Testis (tissue), 2 donors: ENCODE measurements around the gene RIC1.
"Not testable (repeated sequence)": the region's sequence is repeated elsewhere in the genome, so short reads cannot be mapped to it uniquely, and the experiment has no call there.

ENCODE experiments used
- POLR2A ChIP-seq: fragments of 450-650 bp; IDR thresholded peaks from one replicate; pipeline ENCODE4 v1.6.1; 2017; ENCODE audit warnings: antibody characterized with exemption, mild to moderate bottlenecking, moderate library complexity
- TF ChIP-seq, protein P1 (sequence below), 3 experiments: fragments of 450-650 bp in 2 of 3; fragments of 200-600 bp in 1 of 3; sonication (generic) in 1 of 3; IDR thresholded peaks; one replicate each; pipeline ENCODE4 v1.5.1; 2016 to 2019; ENCODE audit warnings: antibody characterized with exemption in 3 of 3, mild to moderate bottlenecking in 2 of 3, moderate library complexity in 1 of 3

DNA sequence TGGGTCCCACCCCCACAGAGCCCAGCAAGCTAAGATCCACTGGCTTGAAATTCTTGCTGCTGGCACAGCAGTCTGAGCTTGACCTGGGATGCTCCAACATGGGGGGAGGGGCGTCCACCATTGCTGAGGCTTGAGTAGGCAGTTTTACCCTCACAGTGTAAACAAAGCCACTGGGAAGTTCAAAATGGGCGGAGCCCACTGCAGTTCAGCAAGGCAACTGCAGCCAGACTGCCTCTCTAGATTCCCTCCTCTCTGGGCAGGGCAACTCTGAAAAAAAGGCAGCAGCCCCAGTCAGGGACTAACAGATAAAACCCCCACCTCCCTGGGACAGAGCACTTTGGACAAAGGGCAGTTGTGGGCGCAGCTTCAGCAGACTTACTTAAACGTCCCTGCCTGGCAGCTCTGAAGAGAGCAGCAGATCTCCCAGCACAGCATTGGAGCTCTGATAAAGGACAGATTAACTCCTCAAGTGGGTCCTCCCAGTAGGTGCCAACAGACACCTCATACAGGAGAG, 150.9 kb downstream of the RIC1 start:
- TF ChIP-seq, protein P1, sequence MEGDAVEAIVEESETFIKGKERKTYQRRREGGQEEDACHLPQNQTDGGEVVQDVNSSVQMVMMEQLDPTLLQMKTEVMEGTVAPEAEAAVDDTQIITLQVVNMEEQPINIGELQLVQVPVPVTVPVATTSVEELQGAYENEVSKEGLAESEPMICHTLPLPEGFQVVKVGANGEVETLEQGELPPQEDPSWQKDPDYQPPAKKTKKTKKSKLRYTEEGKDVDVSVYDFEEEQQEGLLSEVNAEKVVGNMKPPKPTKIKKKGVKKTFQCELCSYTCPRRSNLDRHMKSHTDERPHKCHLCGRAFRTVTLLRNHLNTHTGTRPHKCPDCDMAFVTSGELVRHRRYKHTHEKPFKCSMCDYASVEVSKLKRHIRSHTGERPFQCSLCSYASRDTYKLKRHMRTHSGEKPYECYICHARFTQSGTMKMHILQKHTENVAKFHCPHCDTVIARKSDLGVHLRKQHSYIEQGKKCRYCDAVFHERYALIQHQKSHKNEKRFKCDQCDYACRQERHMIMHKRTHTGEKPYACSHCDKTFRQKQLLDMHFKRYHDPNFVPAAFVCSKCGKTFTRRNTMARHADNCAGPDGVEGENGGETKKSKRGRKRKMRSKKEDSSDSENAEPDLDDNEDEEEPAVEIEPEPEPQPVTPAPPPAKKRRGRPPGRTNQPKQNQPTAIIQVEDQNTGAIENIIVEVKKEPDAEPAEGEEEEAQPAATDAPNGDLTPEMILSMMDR (IDR thresholded peaks at IDR 0.05): not testable (repeated sequence)
- TF ChIP-seq POLR2A: not testable (repeated sequence)
